HepG2 (cell line): ENCODE data around the gene GPRC5B. TPM values are rescaled to one million over a fixed set of nuclear protein-coding genes. Genes with fewer than 3 reads are reported as not detected.

Source experiments
- ATAC-seq: fragments of 200-7000 bp; cut with Tn5 transposase; 3 replicates; pipeline ENCODE4 v1.9.1; 2020; ENCODE audit warnings: mild to moderate bottlenecking, moderate library complexity
- BruUV-seq: library from RNA; stranded (reverse); fragments of 400-500 nt; replicated peaks from 2 replicates; lab custom pipeline; 2021; lab: Mats Ljungman, UMichigan
- CTCF ChIA-PET: fragments of 300-600 bp; formaldehyde crosslinking; extraction: SDS; loops from one replicate; lab custom pipeline; 2021; ENCODE audit warnings: low total read pairs, inconsistent platforms, low intra/inter-chr PET ratio; lab: Yijun Ruan, JAX
- POLR2A ChIA-PET: fragments of 350-600 bp; sonication (Branson Sonifier 250); formaldehyde crosslinking; loops from one replicate; lab custom pipeline; 2020; ENCODE audit warnings: antibody characterized with exemption, inconsistent platforms; lab: Yijun Ruan, JAX
- DNase-seq: peaks from one replicate; pipeline ENCODE4 v3.0.0-alpha.2; 2015; ENCODE audit warnings: low spot score
- FAIRE-seq: peaks from 3 replicates; lab custom pipeline; 2011; peaks lifted over from hg19 to GRCh38; lab: Jason Lieb, UNC
- H2AFZ ChIP-seq: one replicate; pipeline ENCODE4 v1.6.1; 2011; ENCODE audit warnings: low read length, inconsistent platforms
- H3K27ac ChIP-seq: fragments of 300-600 bp; 3 replicates; pipeline ENCODE4 v1.8.0; 2011; ENCODE audit warnings: mixed run types, mild to moderate bottlenecking, mixed read lengths, low read length, inconsistent platforms; ENCODE audit not compliant: insufficient read depth; ENCODE audit errors: extremely low read length
- H3K27me3 ChIP-seq, 2 experiments: fragments of 200-600 bp in 1 of 2; 2 replicates in 1 of 2; 3 replicates in 1 of 2; pipeline versions ENCODE4 v1.6.0 to v1.8.0; 2011; ENCODE audit warnings: low read length in 2 of 2, mild to moderate bottlenecking in 2 of 2, moderate library complexity in 2 of 2, inconsistent platforms in 1 of 2; ENCODE audit not compliant: insufficient read depth in 2 of 2, control insufficient read depth in 1 of 2
- H3K36me3 ChIP-seq, 2 experiments: fragments of 200-600 bp in 1 of 2; replicated peaks in 1 of 2; 2 replicates in 1 of 2; 3 replicates in 1 of 2; pipeline versions ENCODE4 v1.5.1 to v1.8.0; 2011; ENCODE audit warnings: low read length in 2 of 2, inconsistent platforms in 1 of 2; ENCODE audit not compliant: insufficient read depth in 2 of 2, control insufficient read depth in 1 of 2
- H3K4me1 ChIP-seq: 2 replicates; pipeline ENCODE4 v1.5.1; 2012; ENCODE audit warnings: low read length, inconsistent platforms; ENCODE audit not compliant: insufficient read depth
- H3K4me2 ChIP-seq: 2 replicates; pipeline ENCODE4 v1.6.0; 2011; ENCODE audit warnings: low read depth, low read length, inconsistent platforms
- H3K4me3 ChIP-seq, 3 experiments: fragments of 200-600 bp in 1 of 3; sonication (generic), shearing (Covaris generic) in 1 of 3; replicated peaks in 1 of 3; 2 replicates each; pipeline ENCODE4 v1.5.1; 2011 to 2016; ENCODE audit warnings: low read length in 3 of 3, inconsistent platforms in 2 of 3, low read depth in 2 of 3, mild to moderate bottlenecking in 2 of 3, control low read depth in 1 of 3, mixed read lengths in 1 of 3; ENCODE audit not compliant: insufficient read depth in 1 of 3
- H3K79me2 ChIP-seq: one replicate; pipeline ENCODE4 v1.6.1; 2011; ENCODE audit warnings: low read length, inconsistent platforms; ENCODE audit not compliant: insufficient read depth
- H3K9ac ChIP-seq: 2 replicates; pipeline ENCODE4 v1.6.0; 2011; ENCODE audit warnings: mild to moderate bottlenecking, low read depth, low read length, inconsistent platforms; ENCODE audit not compliant: insufficient read depth
- H3K9me3 ChIP-seq: 2 replicates; pipeline ENCODE4 v1.5.1; 2012; ENCODE audit warnings: mild to moderate bottlenecking, low read length
- H4K20me1 ChIP-seq: 2 replicates; pipeline ENCODE4 v1.6.0; 2011; ENCODE audit warnings: inconsistent platforms, mild to moderate bottlenecking, low read length, moderate library complexity; ENCODE audit not compliant: insufficient read depth
- RNF2 ChIP-seq: fragments of 450-650 bp; conservative IDR thresholded peaks from 2 replicates; pipeline ENCODE4 v1.6.1; 2016; ENCODE audit warnings: low read depth
- TCF7L2 ChIP-seq: IDR thresholded peaks from 2 replicates; pipeline ENCODE4 v1.6.1; 2011; ENCODE audit warnings: mild to moderate bottlenecking, low read depth, low read length, moderate library complexity
- ZFAT ChIP-seq: sonication (generic); formaldehyde crosslinking; conservative IDR thresholded peaks from 2 replicates; pipeline ENCODE4 v1.8.1; 2023; ENCODE audit warnings: missing genetic modification reagents, inconsistent platforms
- ZNF451 ChIP-seq: sonication (generic); formaldehyde crosslinking; IDR thresholded peaks from 2 replicates; pipeline ENCODE4 v1.5.0; 2020; ENCODE audit warnings: mild to moderate bottlenecking, missing genetic modification reagents
- ZNF547 ChIP-seq: sonication (generic); formaldehyde crosslinking; IDR thresholded peaks from 2 replicates; pipeline ENCODE4 v1.5.1; 2020; ENCODE audit warnings: mild to moderate bottlenecking, missing genetic modification reagents
- ZNF713 ChIP-seq: sonication (generic); formaldehyde crosslinking; IDR thresholded peaks from 2 replicates; pipeline ENCODE4 v1.4.0; 2020; ENCODE audit warnings: mild to moderate bottlenecking, missing genetic modification reagents
- ZNF724P ChIP-seq: sonication (generic); formaldehyde crosslinking; IDR thresholded peaks from 2 replicates; pipeline ENCODE4 v1.8.0; 2022; ENCODE audit warnings: missing genetic modification reagents, borderline replicate concordance
- WGBS: methylation state at CpG from one replicate; pipeline ENCODE4 v1.1.6; 2017; ENCODE audit warnings: low lambda C conversion rate; 5-methylcytosine and 5-hydroxymethylcytosine counted together
- in situ Hi-C: cut with HindIII; loops from 2 replicates; pipeline ENCODE4 v1.10.0; 2017; ENCODE audit warnings: low pct_unique_long_range_greater_than_20kb; ENCODE audit not compliant: extremely low pct_ligation_motif_present
- intact Hi-C: fragments of 100-400 bp; cut with micrococcal nuclease; formaldehyde crosslinking; loops from one replicate; pipeline ENCODE4 v1.10.0; 2022; ENCODE audit not compliant: unreplicated experiment
- polyA plus RNA-seq, 8 experiments: library from polyadenylated mRNA; depleted of rRNA in 3 of 8; stranded (reverse) in 7 of 8; unstranded in 1 of 8; fragments of >200 nt; fragmentation: Illumina TruSeq in 4 of 8; extraction: Trizol in 4 of 8; gene quantifications; 2 replicates each; pipeline versions ENCODE4 v1.2.1 to v1.2.3, GENCODE V29; 2011 to 2016; ENCODE audit warnings: low read depth in 4 of 8, missing spikeins in 1 of 8, mixed read lengths in 1 of 8; ENCODE audit not compliant: insufficient read depth in 1 of 8
- total RNA-seq, 5 experiments: library from RNA; depleted of rRNA; stranded (reverse); fragments of >200 nt; fragmentation: Illumina TruSeq; extraction: Trizol; gene quantifications; 2 replicates each; pipeline ENCODE4 v1.2.3, GENCODE V29; 2016; ENCODE audit warnings: low read depth in 1 of 5
- TF ChIP-seq, protein P1 (sequence below): sonication (generic); formaldehyde crosslinking; IDR thresholded peaks from 2 replicates; pipeline ENCODE4 v1.4.0; 2020; ENCODE audit warnings: missing genetic modification reagents, mild to moderate bottlenecking, borderline replicate concordance

Gene GPRC5B
- total and polyA plus RNA-seq, 2 of the 13 experiments (the other 11 are each of a cell fraction or from before 2014, with no cell fraction given) = 0.46 to 0.53 TPM

DNA sequence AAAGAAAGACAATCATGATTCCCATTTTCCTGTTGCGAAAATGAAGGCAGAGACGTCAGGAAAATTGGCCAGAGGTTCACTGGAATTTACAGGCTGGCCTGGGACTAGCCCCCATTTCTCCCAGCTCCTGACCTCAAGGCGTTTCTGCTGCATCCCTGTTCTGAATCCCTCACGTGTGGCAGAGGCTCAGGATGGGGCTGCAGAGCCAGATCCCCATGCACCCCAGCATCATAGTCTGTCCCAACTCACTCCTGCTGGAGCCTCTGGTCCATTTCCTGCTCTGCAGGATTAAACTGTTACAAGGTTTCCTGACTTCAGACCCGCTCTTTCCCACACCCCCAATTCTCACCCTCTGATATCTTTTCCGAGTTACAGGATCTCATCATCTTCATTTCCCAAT is 2.9 kb downstream of the GPRC5B start:
- CTCF ChIA-PET = no interaction called here
- ATAC-seq (no peak), FAIRE-seq (no peak)
- intact Hi-C loops = loop anchor here (5.0 kb wide), 1 partner anchor 179 kb away; no protein-coding TSS in a partner anchor
- whole genome bisulfite sequencing = 60% methylated on average over 5 of the region's 6 CpGs
- no peaks in the 10 kb centered on the region for H3K79me2 ChIP-seq
- H4K20me1 ChIP-seq = no peaks in the 10 kb centered on the region; the same call in 1 of the 2 replicates
- no peaks in the 10 kb centered on the region for H3K36me3 ChIP-seq
- peaks cover 24% of the 10 kb centered on the region for H3K4me1 ChIP-seq
- in situ Hi-C loops = no loop called here
- H3K27ac ChIP-seq = no peak overlapping the region
- BruUV-seq = no TSS peak
- H3K9ac ChIP-seq = no peak overlapping the region
- H3K4me2 ChIP-seq = no peak overlapping the region
- H3K9me3 ChIP-seq = no peaks in the 10 kb centered on the region
- H3K27me3 ChIP-seq = peaks cover 11 to 36% of the 10 kb centered on the region in 2 experiments
- TF ChIP-seq ZFAT (CRISPR knock-in tag) (no peak), RNF2 (no peak), ZNF713 (no peak), ZNF724P (no peak), TCF7L2 (no peak), ZNF451 (CRISPR knock-in tag) (no peak), ZNF547 (CRISPR knock-in tag) (no peak)
- TF ChIP-seq, protein P1, sequence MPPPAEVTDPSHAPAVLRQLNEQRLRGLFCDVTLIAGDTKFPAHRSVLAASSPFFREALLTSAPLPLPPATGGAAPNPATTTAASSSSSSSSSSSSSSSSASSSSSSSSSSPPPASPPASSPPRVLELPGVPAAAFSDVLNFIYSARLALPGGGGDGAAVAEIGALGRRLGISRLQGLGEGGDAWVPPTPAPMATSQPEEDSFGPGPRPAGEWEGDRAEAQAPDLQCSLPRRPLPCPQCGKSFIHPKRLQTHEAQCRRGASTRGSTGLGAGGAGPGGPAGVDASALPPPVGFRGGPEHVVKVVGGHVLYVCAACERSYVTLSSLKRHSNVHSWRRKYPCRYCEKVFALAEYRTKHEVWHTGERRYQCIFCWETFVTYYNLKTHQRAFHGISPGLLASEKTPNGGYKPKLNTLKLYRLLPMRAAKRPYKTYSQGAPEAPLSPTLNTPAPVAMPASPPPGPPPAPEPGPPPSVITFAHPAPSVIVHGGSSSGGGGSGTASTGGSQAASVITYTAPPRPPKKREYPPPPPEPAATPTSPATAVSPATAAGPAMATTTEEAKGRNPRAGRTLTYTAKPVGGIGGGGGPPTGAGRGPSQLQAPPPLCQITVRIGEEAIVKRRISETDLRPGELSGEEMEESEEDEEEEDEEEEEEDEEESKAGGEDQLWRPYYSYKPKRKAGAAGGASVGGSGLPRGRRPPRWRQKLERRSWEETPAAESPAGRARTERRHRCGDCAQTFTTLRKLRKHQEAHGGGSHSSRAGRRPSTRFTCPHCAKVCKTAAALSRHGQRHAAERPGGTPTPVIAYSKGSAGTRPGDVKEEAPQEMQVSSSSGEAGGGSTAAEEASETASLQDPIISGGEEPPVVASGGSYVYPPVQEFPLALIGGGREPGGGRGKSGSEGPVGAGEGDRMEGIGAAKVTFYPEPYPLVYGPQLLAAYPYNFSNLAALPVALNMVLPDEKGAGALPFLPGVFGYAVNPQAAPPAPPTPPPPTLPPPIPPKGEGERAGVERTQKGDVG (CRISPR knock-in tag) = no peak
- TF ChIP-seq, all 625 proteins: peak for 0
- H2AFZ ChIP-seq = no peak overlapping the region
- no peak overlapping the region for H3K4me3 ChIP-seq
- POLR2A ChIA-PET = no interaction called here
- no peak for DNase-seq
